ENCODE results near the gene PRR7. TPM values are rescaled to one million over a fixed set of nuclear protein-coding genes. Genes with fewer than 3 reads are reported as not detected.

Gene PRR7
- polyA plus RNA-seq, 1 donor = 1.7 TPM

Other genes starting within 250 kb of the PRR7 start
- gene RAB24, start 143.1 kb upstream of the PRR7 start, polyA plus RNA-seq = 77.5 TPM
- 271 TPM for gene PRELID1, start 143.0 kb upstream of the PRR7 start, polyA plus RNA-seq
- 14.9 TPM for gene MXD3, start 134.9 kb upstream of the PRR7 start, polyA plus RNA-seq
- 161 TPM for gene LMAN2, start 95.1 kb upstream of the PRR7 start, polyA plus RNA-seq
- gene RGS14, start 88.9 kb upstream of the PRR7 start, polyA plus RNA-seq = 20.0 TPM
- gene SLC34A1, start 62.4 kb upstream of the PRR7 start, polyA plus RNA-seq = not detected
- gene PFN3, start 46.2 kb upstream of the PRR7 start, polyA plus RNA-seq = not detected
- 1.0 TPM for gene F12, start 37.2 kb upstream of the PRR7 start, polyA plus RNA-seq
- 16.6 TPM for gene GRK6, start 20.1 kb upstream of the PRR7 start, polyA plus RNA-seq
- gene DBN1, start 26.8 kb downstream of the PRR7 start, polyA plus RNA-seq = 49.5 TPM
- gene PDLIM7, start 50.8 kb downstream of the PRR7 start, polyA plus RNA-seq = 118 TPM
- gene DOK3, start 63.0 kb downstream of the PRR7 start, polyA plus RNA-seq = 4.7 TPM
- gene DDX41, start 70.1 kb downstream of the PRR7 start, polyA plus RNA-seq = 94.2 TPM
- 76.8 TPM for gene FAM193B, start 107.7 kb downstream of the PRR7 start, polyA plus RNA-seq
- 119 TPM for gene TMED9, start 145.4 kb downstream of the PRR7 start, polyA plus RNA-seq
- 22.5 TPM for gene B4GALT7, start 153.3 kb downstream of the PRR7 start, polyA plus RNA-seq

All from large intestine (tissue), 1 donor.